Neural progenitor cell (in vitro differentiated cells): Measurements from ENCODE around the gene SPTBN5. TPM values are rescaled to one million over a fixed set of nuclear protein-coding genes. Genes with fewer than 3 reads are reported as not detected.

Experiments used
- DNase-seq: peaks from one replicate; pipeline ENCODE4 v3.0.0-alpha.2; 2016; ENCODE audit warnings: low spot score
- H2AFZ ChIP-seq: fragments of 200-600 bp; sonication (generic); replicated peaks from 2 replicates; pipeline ENCODE4 v1.6.1; 2016; ENCODE audit warnings: antibody characterized with exemption
- H3F3A ChIP-seq: fragments of 200-600 bp; sonication (generic); 2 replicates; pipeline ENCODE4 v1.6.1; 2016; ENCODE audit warnings: antibody characterized with exemption, low read depth
- H3K27ac ChIP-seq: fragments of 200-600 bp; sonication (generic); 2 replicates; pipeline ENCODE4 v1.5.1; 2016; ENCODE audit warnings: mild to moderate bottlenecking
- H3K27me3 ChIP-seq: fragments of 200-600 bp; sonication (generic); 2 replicates; pipeline ENCODE4 v1.6.1; 2016; ENCODE audit warnings: mild to moderate bottlenecking, moderate library complexity
- H3K36me3 ChIP-seq: fragments of 200-600 bp; sonication (generic); 2 replicates; pipeline ENCODE4 v1.5.1; 2016
- H3K4me1 ChIP-seq: fragments of 200-600 bp; sonication (generic); 2 replicates; pipeline ENCODE4 v1.6.1; 2016; ENCODE audit warnings: mixed run types
- H3K4me2 ChIP-seq: fragments of 200-600 bp; sonication (generic); 2 replicates; pipeline ENCODE4 v1.6.1; 2016
- H3K4me3 ChIP-seq: fragments of 200-600 bp; sonication (generic); 2 replicates; pipeline ENCODE4 v1.5.1; 2016
- H3K79me2 ChIP-seq: fragments of 200-600 bp; sonication (generic); 2 replicates; pipeline ENCODE4 v1.6.1; 2016; ENCODE audit warnings: low read depth
- H3K9ac ChIP-seq: fragments of 200-600 bp; sonication (generic); 2 replicates; pipeline ENCODE4 v1.6.1; 2016
- H3K9me3 ChIP-seq: fragments of 200-600 bp; sonication (generic); 2 replicates; pipeline ENCODE4 v1.5.1; 2016; ENCODE audit warnings: low read depth
- H4K20me1 ChIP-seq: fragments of 200-600 bp; sonication (generic); 2 replicates; pipeline ENCODE4 v1.6.1; 2016; ENCODE audit warnings: low read depth
- H3K27ac Mint-ChIP-seq: 3 replicates; pipeline ENCODE4 v1.8.0; 2021; ENCODE audit warnings: mixed read lengths
- H3K27me3 Mint-ChIP-seq: 2 replicates; pipeline ENCODE4 v1.8.0; 2022; ENCODE audit warnings: low read depth, mild to moderate bottlenecking, inconsistent platforms, moderate library complexity, mixed read lengths; ENCODE audit not compliant: insufficient read depth
- H3K36me3 Mint-ChIP-seq: 3 replicates; pipeline ENCODE4 v1.8.0; 2021; ENCODE audit warnings: mixed read lengths
- H3K4me1 Mint-ChIP-seq: 3 replicates; pipeline ENCODE4 v1.8.0; 2021; ENCODE audit warnings: mixed read lengths
- H3K4me3 Mint-ChIP-seq: 3 replicates; pipeline ENCODE4 v1.8.0; 2021; ENCODE audit warnings: mild to moderate bottlenecking, moderate library complexity, mixed read lengths
- H3K9me3 Mint-ChIP-seq: 3 replicates; pipeline ENCODE4 v1.8.0; 2020; ENCODE audit warnings: mixed read lengths
- CTCF ChIP-seq: fragments of 200-600 bp; sonication (generic); IDR thresholded peaks from 2 replicates; pipeline ENCODE4 v1.5.1; 2017; ENCODE audit warnings: antibody characterized with exemption, mild to moderate bottlenecking
- EZH2 ChIP-seq: fragments of 200-600 bp; sonication (generic); IDR thresholded peaks from 2 replicates; pipeline ENCODE4 v1.6.1; 2017; ENCODE audit warnings: antibody characterized with exemption, mild to moderate bottlenecking, moderate library complexity
- EZH2phosphoT487 ChIP-seq: fragments of 200-600 bp; sonication (generic); IDR thresholded peaks from 2 replicates; pipeline ENCODE4 v1.6.1; 2017; ENCODE audit warnings: antibody characterized with exemption
- total RNA-seq: library from RNA; depleted of rRNA; stranded (reverse); fragments of >200 nt; gene quantifications from 2 replicates; pipeline ENCODE4 v1.2.3, GENCODE V29; 2015; ENCODE audit warnings: low replicate concordance

Gene SPTBN5
- total RNA-seq, 1 donor from 2014 or later = not detected

DNA sequence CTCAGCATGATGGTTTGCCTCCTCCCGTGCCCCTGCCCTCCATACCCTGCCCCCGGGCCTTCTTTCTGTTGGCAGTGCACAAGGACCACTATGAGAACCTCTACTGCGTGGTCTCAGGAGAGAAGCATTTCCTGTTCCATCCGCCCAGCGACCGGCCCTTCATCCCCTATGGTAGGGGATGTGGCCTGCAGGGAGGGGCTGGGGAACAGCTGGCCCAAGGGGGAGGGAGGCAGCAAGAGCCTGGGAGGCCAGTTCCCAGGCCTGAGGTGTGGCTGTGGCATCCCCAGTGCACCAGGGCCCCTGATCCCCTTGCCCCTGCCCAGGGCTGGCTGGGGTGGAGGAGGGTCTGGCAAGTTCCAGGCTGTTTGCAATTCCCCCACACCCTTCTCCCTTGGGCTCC lies 57.8 kb downstream of the SPTBN5 start:
- Mint-ChIP-seq H3K9me3 (no peaks in the 10 kb centered on the region), H3K27me3 (peaks cover 6% of the 10 kb centered on the region), H3K4me3 (no peak overlapping the region), H3K36me3 (peaks cover 11% of the 10 kb centered on the region), H3K27ac (no peak overlapping the region), H3K4me1 (no peaks in the 10 kb centered on the region)
- DNase-seq = no peak
- H2AFZ ChIP-seq = no peak overlapping the region
- TF ChIP-seq EZH2phosphoT487 (no peak), EZH2 (no peak), CTCF (no peak)
- H3K4me3 ChIP-seq = no peak overlapping the region
- no peaks in the 10 kb centered on the region for H3K4me1 ChIP-seq
- no peaks in the 10 kb centered on the region for H4K20me1 ChIP-seq
- H3K36me3 ChIP-seq = no peaks in the 10 kb centered on the region
- H3K4me2 ChIP-seq = no peak overlapping the region
- no peaks in the 10 kb centered on the region for H3K79me2 ChIP-seq
- H3F3A ChIP-seq = no peaks in the 10 kb centered on the region
- no peaks in the 10 kb centered on the region for H3K9me3 ChIP-seq
- no peak overlapping the region for H3K27ac ChIP-seq
- no peak overlapping the region for H3K9ac ChIP-seq
- H3K27me3 ChIP-seq = no peaks in the 10 kb centered on the region

- no peaks in the 10 kb centered on the region for H3K9me3 Mint-ChIP-seq
Measured at GRCh38 chr15:41834096-41834495, 59.8 kb downstream of the SPTBN5 start.

DNA sequence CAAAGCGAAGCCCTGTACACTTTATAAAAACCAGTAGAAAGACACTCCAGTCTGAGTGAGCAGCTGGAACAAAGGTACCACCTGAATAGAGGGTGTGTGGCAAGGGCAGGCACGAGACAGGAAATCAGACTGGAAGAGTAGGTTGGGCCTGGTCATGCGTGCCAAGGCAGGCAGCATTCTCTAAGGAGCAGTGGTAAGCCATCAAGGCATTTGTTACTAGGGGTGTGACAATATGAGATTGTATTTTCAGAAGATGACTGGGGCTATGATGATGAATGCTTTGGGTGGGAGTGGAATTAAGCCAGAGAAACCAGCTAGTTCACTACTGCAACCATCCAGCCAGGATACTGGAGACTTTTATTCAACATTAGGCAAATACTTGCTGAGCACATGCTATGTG lies 61.0 kb downstream of the SPTBN5 start:
- no peaks in the 10 kb centered on the region for H3K4me1 ChIP-seq
- H3K4me2 ChIP-seq = no peak overlapping the region
- no peak overlapping the region for H3K4me3 ChIP-seq
- H3K79me2 ChIP-seq = peaks cover 8% of the 10 kb centered on the region
- no peaks in the 10 kb centered on the region for H3K36me3 ChIP-seq
- H3K27me3 ChIP-seq = no peaks in the 10 kb centered on the region
- Mint-ChIP-seq H3K36me3 (peaks cover 13% of the 10 kb centered on the region), H3K4me1 (peaks cover 11% of the 10 kb centered on the region), H3K27me3 (peaks cover 9% of the 10 kb centered on the region), H3K27ac (peak overlapping the region; percentile 76), H3K4me3 (no peak overlapping the region), H3K9me3 (no peaks in the 10 kb centered on the region)
- H4K20me1 ChIP-seq = no peaks in the 10 kb centered on the region
- DNase-seq = no peak
- TF ChIP-seq CTCF = no peak
- no peak for TF ChIP-seq EZH2
- TF ChIP-seq EZH2phosphoT487 = no peak
- no peaks in the 10 kb centered on the region for H3F3A ChIP-seq
- no peak overlapping the region for H3K27ac ChIP-seq
- no peak overlapping the region for H2AFZ ChIP-seq
- H3K9me3 ChIP-seq = no peaks in the 10 kb centered on the region
- H3K9ac ChIP-seq = no peak overlapping the region

More at GRCh38 chr15:41834096-41834495, 59.8 kb downstream of the SPTBN5 start:
- H3K36me3 ChIP-seq = no peaks in the 10 kb centered on the region
- no peak overlapping the region for H3K4me3 Mint-ChIP-seq
- TF ChIP-seq EZH2 (no peak), EZH2phosphoT487 (no peak), CTCF (no peak)
- no peaks in the 10 kb centered on the region for H3K9me3 ChIP-seq
- H3F3A ChIP-seq = no peaks in the 10 kb centered on the region
- H3K27me3 Mint-ChIP-seq = peaks cover 6% of the 10 kb centered on the region
- H3K27ac ChIP-seq = no peak overlapping the region
- H3K36me3 Mint-ChIP-seq = peaks cover 13% of the 10 kb centered on the region
- peaks cover 4% of the 10 kb centered on the region for H3K4me1 Mint-ChIP-seq
- DNase-seq = no peak
- no peak overlapping the region for H3K4me2 ChIP-seq
- no peak overlapping the region for H3K4me3 ChIP-seq
- no peaks in the 10 kb centered on the region for H3K4me1 ChIP-seq
- no peaks in the 10 kb centered on the region for H4K20me1 ChIP-seq
- H3K27me3 ChIP-seq = no peaks in the 10 kb centered on the region
- H3K27ac Mint-ChIP-seq = no peak overlapping the region
- H2AFZ ChIP-seq = no peak overlapping the region
- no peak overlapping the region for H3K9ac ChIP-seq
- H3K79me2 ChIP-seq = peaks cover 2% of the 10 kb centered on the region
